CMK (cell line): ENCODE data around the gene CCDC85C.

ENCODE experiments used
- DNase-seq: peaks from one replicate; pipeline ENCODE4 v3.0.0-alpha.2; 2010; ENCODE audit warnings: low read depth

The CCDC85C gene

DNA sequence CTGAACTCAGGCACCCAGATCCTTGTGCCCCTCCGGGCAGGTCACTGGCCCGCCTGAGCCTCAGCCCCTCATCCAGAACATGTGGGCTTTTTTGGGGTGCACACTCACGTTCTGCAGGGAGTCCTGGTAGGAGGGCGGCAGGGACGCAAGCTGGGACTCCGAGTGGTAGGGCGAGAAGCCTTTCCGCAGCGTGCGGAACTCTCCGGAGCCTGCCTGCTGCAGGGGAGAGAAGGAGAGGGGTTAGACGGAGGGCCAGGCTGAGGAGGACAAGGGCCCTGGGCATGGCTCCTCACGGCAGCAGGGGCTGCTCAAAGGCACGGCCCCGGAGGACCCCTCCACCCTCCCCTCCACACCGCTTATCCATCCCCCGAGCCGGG, 82.0 kb downstream of the CCDC85C start:
- no peak for DNase-seq

DNA sequence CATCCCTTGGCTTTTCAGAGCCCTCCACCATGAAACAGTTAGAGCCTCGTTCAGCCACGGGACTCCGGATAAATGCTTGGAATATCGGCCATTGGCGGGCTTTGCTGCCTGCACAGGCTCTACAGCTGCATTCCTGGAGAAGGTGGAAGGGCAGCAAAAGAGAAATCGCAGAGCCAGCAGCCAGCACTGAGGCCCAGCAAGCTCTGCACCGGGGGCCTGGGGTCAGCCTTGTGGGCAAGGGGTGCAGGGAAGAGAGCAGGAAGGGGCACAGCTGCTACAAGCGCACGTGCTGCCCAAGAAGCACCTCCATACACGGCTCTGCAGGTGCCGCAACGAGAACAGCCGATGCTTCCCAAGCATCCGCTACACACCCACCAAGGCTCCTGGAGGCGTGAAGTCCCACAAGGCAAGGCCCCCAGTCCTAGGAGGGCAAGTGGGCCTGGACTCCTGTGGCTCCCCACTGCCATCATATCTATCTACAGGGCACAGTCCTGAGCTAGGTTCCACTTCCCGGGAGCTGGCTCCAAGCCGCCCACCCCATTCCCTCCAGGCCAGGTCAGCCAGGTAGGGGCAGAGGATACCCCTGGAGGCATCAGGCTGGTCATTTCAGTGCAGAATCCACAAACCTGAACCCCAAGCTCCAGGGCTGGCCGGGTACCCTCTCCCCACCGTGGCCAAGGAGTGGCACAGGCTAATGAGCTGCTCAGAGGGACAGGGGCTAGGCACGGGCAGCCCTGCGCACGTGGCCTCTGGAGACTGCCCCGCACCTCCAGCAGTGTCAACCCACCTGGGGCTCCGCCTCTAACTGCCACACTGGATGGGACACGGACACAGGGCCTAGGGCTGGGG, 82.6 kb downstream of the CCDC85C start:
- DNase-seq = no peak

DNA sequence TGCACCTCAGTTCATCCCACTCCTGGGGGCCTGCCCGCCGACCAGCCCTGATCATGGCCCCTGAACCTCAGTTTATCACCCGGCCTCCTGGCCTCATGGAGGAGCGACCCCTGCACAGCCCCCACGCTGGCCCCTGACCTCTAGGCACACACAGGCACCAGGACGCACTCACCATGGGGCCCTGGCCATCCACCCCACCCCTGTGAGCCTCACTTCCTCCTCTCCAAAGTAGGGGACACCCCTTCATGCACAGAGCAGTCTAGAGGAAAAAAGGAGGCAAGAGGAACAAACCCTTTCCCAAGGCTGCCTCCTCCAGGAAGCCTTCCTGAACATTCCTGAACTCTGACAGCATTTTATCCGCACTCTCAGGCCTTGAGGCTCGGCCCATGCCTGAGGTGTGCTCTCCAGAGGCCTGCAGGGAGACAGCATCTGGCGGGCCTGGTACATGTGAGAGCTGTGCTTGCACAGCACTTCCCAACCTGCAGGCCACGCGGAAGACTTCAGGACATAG, 83.4 kb downstream of the CCDC85C start:
- no peak for DNase-seq

DNA sequence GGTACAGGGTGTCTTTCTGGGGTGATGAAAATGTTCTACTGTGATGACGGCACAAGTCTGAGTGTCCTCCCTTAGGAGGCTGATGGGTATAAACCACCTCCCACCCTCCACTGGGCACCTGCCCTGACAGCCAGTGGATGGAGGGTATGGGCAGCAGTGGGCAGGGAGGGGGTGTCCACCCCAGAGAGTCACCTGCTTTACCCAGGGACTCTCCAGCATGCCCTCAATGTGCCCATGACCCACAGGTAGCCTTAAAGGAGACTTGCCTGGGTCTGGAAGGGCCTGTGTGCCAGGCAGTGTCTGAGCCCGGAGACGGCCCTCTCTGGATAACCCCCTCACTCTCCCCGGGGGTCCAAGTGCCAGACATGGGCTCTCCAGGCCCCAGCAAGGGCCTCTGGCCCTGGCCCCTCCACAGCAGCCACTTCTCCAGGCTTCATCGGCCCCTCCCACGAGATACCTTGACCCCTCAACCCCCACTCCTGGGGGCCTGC, 84.0 kb downstream of the CCDC85C start:
- no peak for DNase-seq

DNA sequence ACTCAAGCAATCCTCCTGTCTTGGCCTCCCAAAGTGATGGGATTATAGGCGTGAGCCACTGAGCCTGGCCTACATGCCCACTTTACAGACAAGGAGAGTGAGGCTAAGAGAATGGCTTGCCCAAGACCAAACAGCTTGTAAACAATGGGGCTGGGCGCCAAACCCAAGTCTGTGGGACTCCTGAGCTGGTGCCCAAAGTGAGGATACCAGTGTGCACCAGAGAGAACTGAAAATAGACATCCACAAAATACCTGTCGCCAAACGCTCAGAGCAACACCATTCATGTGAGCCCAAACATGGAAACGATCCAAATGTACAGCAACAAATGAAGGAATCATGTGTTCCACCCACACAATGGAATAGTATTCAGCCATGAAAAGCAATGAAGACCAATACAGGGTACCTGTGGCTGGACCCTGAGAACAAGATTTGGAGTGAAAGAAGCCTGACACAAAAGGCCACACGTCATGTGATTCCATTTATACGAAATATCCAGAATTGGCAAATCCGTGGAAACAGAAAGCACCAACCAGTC, 84.6 kb downstream of the CCDC85C start:
- DNase-seq = no peak

DNA sequence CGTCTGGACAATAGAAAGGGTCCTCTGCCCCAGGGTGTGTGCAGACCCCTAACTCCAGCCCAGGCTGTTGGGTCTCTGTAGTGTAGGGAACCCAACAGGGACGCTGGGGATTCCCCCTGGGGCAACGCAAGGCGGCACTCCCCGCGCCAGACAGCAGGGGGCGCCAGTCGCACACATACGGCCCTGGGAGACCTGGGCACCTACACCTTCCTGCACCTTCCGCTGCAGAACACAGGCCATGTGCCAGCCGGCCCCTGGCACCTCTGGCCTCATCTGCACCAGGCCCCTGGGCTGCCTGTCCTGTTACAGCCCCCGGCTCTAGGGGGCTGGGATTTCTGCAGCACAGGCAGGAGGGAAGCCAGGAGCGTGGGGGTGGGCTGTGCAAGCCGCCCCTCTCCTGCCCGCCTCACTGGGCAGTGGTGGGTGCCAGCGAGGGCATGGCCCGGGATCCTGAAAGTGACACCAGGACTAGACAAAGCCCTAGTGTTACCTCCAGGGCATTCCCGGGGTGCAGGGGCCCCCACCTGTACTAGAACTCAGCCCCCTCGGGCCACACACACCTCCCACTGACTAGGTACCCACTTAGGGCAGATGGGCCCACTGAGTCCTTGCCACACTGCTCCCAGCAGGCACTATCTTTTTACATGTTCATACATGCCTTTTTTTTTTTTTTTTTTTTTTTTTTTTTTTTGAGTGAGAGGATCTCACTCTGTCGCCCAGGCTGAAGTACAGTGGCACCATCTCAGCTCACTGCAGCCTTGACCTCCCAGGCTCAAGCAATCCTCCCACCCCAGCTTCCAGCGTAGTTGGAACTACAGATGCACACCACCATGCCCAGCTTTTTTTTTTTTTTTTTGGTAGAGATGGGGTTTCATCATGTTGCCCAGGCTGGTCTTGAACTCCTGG, 85.3 kb downstream of the CCDC85C start:
- DNase-seq = peak; percentile 41

DNA sequence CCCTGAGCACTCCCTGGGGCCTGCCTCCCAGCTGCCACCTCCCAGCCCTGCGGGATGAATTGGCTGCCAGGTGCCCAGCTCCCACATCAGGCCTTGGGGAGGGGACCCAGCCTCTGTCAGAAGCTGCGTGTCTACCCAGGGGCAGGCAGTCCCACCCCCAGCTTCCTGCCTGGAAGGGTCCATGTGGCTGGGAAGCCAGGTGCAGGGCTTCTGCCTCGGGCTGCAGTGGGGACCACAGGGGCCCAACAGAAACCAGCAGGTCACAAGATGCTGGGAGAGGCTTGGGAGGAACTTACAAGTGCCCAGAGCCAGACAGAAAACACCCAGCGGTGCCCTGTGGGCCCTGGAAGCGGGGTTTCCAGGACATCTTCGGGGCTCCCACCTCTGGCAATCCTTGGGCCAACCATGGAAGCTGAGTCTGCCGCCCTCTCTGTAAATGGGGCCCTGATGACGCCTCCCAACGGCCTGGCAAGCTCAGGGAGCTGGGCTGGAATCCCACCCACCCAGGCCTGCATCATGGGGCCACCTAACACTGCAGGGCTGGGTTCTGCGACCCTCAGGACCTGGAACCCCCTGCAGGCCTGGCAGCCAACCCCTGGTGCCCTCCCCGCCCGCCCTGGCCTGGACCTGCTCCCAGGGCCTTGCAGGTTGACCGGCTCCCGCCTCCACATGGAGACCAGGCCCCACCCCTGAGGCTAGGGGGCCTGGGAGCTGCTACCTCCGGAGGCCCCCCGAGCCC, 86.2 kb downstream of the CCDC85C start:
- DNase-seq = no peak

DNA sequence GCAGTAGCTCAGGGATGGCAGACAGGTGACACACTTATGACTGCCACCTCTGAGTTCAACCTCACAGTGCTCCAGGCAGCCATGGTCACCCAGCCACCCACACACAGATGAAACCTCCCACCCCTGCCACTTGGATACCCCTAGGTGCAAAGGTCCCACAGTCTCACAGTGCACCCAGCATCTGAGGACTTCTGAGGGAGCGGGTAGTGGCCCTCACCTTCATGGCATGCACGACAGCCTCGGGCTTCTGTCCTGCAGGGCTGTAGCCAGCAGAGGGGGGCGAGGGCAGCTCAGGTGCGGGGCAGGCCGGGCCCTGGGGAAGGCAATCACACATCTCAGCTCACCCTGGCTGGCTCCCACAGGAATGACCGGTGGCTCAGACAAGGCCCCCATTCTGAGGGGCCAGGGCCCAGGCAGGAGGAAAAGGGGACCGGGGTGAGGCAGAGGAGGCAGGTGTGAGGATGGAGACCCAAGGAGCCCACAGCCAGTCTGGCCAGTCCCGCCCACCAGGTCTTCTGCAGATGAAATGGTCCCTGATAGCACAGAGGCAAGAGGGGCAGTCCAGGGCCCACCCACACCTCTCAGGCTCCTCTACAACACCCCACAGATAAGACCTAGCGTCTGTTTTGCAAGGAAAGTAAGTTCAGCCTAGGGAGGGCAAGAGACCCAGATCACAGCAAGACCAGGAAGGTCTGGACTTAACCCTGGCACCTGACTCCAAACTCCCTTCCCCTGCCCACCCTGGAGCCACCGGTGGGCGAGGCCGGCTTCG, 87.0 kb downstream of the CCDC85C start:
- DNase-seq = no peak

DNA sequence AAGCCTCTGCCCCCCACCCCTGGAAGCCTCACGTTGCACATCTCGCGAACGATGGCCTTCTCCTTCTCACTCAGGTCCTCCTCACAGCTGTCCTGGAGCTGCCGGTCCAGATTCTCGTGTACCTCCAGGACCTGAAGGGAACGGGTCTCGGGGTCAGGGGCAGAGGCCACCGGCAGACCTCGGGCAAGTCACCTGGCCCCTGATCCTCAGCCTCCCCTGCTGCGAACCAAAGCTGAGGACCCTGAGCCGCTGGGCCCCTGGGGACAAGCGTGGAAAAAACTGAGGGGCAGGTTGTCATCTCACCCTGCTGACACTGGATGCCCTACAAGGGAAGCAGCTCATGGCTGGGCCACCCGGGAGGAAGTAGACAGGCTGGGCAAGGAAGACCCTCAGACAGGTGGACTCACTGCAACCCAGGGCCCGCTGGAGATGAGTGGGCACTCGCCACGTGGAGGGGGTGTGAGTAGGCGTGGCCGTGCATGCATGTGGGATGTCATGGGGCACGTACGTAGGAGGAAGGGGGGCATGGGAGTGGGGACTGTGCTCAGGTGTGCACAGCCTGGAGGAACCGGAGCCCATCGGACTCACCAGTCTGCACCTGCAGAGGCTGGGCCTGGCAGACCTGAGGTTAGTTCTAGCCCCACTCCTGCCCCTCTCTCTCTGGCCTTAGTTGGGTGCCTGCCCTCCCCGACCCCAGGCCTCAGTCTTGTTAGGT, 87.7 kb downstream of the CCDC85C start:
- DNase-seq = no peak

DNA sequence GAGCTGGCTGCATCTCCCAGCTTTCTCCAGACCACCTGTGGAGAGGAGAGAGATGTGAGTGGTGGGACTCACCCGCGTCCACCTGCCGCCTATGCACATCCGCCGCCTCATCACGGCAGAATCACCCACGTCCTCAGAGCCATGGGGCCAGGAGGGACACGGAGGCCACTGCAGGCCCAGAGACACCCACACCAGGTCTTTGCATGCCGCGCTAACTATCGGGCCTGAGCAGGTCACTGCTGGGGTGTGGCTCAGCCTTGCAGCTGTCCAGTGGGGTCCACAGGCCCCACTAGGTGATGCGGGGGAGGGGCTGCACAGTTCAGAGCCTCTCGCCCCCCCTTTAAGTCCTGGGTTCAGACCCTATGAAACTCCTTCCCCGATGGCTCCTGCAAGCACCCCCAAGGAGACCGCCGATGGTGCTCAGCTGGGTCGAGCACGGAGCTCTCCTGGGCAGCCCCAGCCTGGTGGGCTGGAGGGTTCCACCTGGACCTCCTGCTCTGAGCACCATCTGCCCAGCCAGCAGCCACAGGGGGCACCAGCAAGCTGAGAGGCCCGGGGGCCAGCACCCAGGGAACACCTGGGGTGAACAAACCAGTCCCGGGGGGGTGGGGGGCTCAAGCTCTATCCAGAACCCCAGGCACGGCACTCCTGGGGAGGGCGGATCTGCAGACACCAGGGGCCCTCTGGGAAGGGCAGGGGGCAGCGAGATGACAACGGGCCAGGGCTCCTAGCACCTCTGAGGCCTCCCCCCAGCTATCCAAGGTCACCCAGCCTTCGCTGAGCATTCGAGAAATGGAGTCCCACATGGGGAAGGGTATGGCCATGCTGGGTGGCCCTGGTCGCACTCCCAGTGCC, 88.5 kb downstream of the CCDC85C start:
- no peak for DNase-seq

DNA sequence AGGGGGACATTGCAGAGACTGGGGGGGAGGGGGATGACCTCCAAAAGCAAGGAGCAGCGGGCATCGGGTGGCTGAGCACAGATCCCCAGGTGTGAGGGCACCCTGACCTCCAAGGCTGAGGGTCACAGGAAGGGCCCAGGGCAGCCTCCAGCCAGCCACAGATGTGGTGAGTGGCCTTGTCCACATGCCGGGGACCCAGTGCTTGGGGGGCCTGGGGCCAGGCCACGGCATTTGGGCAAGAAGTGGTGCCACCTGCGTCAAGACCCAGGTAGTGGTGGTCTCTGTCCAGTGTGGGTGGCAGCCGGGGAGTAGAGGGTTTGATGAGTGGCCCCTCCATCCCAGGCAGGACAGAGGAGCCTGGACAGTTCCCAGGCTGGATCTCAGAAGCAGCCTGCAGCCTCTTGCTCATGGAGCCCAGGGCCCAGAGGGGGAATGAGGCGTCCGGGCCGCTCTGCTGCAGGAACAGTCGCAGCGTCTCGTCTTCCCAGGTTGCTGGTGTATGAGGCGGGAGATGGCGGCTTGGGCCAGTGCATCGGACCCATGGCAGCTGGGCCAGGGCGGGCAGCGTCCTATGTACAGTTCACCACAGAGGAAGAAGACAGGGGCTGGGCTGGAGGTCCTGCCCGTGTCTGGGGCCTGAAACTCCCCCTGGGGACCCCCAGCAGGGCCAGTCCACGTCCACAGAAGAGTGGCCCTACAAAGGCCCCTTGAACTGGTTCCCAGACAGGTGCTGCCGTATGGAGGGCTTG, 89.3 kb downstream of the CCDC85C start:
- DNase-seq = no peak

DNA sequence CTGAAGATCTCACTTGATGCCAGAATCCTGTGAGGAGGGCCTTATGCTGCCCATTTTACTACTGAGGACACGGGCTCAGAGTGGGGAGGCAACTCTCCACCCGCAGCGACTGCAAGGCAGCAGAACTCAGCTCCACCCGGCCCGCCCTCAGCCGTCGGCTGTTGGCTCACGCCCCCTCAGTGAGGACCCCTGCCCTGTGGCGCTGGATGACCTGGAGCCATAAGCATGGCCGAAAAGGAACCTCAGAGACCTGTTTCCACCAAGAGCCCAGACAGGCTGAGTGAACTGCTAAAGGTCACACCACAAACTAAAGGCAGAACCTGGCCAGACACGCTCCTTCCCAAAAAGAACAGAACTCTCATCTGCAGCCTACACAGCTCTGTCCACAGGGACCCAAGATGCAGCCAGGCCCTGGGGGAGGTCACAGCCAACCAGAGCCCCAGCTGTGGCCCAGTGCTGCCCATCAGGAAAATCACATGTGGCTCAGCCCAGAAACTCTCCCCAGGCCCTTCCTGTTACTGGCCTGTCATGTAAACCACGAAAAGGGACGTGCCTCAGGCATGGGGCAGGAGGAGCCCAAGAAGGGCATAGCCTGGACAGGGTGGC, 90.0 kb downstream of the CCDC85C start:
- DNase-seq = no peak

DNA sequence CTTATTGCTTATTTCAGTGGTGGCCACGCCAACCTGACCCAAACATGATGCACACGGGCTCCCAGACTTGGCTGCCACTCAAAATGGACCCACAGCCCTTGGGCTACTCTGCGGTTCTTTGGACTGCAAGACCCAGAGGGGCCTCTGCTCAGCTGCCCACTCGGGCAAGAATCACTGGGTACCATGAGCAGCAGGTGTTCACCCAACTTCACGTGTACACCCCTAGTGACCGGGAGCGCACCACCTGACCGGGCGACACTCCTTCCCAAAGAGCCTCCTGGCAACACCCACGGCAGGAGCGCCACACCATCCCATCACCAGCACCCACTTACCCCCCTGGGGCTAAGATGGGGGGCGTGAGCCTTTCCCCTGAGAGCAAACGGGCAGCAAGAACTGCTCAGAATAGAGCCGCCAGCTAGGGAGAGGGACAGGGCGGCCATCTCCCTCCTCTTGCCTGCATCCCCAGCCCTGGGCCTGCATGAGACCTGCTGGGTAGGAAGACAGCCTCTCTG, 90.8 kb downstream of the CCDC85C start:
- no peak for DNase-seq

DNA sequence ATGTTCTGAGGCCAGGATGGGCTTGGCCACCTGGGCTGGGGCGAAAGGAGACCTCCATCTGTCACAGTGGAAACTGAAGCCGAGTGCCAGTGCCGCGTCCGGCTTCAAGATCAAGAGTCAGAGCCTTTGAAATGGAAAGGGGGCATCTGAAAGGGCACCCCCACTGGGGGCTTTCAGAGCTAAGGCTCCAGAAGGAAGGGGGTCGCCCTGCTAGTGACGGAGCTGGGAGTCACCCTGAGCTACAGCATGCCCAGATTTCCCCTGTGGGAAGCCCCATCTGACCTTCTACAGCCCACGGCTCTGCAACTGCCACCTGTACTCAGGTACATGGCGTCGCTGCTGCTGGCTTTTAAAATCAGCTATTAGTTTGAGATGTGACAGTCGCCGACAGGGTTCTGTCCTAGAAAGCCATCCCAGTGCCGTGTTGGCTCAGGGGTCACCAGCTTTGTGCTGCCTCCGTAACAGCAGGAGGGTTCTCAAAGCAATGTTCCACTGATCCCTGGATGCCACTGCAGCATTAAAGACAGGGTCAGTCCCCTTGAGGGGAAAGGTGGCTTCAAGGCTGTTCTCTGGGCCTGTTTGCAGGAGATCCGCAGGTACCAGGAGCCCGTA, 91.3 kb downstream of the CCDC85C start:
- no peak for DNase-seq

DNA sequence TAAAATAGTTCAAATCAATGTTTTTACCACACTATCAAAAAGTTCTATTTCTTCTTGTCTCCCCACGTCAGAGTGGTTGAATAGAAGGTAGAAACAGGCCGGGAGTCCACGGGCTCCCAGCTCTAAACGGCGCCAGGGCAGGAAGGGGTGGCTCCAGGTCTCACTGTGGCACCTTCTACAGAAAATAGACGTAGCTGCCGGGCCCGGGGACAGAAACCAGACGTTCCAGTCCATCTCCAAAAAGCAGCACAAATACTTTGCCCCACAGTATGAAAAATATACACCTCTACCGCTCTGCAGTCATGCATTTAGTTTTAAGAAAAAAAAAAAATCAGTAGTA, 91.9 kb downstream of the CCDC85C start:
- no peak for DNase-seq

DNA sequence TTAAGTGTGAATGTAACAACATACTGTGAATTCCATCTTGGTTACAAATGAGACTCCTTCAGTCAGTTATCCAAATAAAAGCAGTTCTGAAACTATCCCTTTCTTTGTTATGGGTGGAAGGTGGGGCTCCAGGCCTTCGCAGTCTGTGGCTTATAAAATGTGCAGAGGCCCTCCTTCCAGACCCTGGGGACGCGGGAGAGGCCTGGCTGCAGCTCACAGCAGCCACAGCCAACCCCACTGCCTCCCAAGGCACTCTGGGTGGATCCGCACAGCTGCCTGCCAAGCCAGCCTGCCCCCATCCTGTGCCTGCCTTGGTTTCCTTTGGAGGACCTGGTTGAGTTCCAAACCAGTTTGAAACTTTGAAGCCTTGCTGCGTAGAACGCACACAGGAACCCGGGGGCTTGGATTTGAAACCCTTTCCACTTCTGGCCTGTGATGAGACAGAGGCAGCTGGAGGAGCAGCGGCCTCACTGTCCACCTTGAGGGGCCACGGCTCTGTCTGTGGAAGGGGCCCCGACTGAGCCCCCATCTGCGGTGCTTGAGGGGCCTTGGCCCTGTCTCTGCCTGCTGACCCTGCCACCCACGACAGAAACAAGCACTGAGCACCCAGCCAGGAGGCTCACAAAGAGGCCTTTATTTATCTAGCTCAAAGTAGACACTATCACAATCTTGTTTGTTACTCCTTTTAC, 92.4 kb downstream of the CCDC85C start:
- DNase-seq = no peak

DNA sequence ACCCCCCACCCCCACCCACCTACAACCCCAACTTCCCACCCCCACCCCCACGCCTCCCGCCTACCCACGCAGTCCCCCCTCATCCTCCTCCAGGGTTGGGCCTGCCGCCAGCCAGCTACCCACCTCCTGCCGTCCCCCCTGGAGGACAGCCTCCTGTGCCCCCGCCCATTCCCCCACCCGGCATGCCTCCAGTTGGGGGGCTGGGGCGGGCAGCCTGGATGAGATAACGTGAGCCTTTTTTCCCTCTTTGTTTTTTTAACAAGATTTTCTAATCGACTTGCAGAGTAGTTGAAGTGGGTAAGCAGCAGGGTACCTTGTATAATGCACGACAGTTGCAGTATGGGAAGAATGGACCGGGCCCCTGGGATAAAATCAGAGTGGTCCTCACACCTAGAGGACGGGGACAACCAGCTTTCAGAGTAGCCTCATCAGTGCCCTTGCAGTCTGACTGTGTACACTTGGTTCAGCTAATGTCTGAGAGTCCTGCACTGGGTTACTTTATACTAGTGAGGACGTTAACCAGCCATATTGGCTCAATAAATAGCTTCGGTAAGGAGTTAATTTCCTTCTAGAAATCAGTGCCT, 93.4 kb downstream of the CCDC85C start:
- DNase-seq = no peak
